GM19468 (cell line): ENCODE measurements around the gene SEBOX.

Experiments used
- ATAC-seq: cut with Tn5 transposase; IDR thresholded peaks from one replicate; pipeline ENCODE4 v1.9.1; 2021; ENCODE audit warnings: mild to moderate bottlenecking, moderate library complexity, moderate number of reproducible peaks; ENCODE audit not compliant: unreplicated experiment; ENCODE audit errors: extremely low read depth

The SEBOX gene

DNA sequence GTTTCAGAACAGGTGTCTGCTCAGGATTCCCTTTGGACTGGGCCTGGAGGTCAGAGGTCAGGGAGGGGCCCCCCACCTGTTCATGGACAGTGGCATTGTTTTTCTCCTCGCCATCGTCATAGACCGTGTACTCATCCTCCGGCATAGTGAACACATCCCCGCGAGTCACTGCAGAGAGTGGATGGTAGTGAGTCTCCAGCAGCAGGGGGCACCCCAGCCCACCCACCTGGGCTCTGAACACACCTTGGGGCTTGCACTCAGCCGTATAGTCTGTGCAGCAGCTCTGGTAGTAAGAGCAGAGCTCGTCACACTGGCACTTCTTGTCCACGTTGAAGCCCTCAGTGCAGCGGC, 4.7 kb upstream of the SEBOX start:
- no peak for ATAC-seq

DNA sequence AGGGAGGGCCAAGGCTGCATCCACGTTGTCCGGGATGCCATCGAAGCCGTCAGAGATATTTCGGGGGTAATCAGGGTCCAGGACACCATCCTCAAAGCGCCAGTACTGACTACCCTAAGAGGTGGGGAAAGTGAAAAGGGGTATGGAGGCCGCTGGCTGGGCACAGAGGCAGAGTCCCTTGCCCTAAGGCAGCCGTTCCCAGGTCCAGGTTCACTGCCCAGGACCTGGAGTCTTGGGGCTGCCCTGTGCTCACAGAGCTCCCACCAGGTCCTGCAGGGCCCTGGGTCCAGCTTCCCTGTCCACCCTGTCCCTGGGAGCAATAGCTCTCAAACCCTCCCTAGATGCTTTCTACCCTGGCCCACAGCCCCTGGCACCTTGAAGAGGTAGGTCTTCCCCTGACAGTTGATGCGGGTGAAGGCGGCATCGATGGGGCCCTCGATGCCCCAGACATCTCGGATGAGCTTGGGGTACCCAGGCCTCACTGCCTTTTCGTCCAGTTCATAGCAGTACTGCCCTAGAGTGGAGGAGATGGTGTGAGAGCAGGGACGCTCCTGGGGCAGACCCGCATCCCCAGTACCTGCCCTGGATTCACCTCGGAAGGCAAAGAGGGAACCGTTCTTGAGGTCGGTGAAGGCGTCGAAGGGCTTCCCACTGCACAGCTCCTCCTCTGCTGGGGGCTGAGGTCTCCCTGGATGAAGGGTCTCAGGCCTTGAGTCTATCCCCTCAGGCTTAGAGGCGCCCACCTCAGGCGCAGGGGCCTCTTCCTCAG, 4.1 kb upstream of the SEBOX start:
- no peak for ATAC-seq

DNA sequence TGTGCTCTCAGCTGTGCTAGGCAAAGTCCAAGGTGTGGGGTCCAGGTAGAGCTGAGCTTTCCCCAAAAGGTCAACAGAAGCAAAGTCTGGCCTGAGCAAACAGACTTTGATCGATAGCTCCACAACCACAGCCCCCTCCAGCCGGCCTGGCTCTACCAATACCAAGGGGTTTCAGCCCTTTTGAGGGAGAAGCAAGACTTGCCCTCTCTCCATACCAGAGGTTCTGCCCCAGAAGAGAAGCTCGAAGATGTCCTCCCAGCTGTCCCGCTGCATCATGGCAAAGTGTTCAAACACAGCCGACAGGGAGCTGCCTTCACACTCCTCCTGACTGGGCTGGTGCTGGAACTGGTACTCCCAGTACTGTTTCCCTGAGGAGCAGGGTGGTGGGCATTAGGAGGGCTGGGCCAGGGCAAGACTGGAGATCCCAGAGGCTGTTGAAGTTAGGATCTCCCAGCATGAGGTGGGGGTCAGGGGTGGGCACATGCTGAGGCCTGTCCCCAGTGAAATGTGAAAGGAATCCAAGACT, 3.4 kb upstream of the SEBOX start:
- ATAC-seq = no peak

GRCh38 chr17:28367641-28368305, 2.8 kb upstream of the SEBOX start:
- ATAC-seq = no peak

- ATAC-seq = no peak
These were observed 1.6 kb upstream of the SEBOX start for GRCh38 chr17:28366605-28367004.

- no peak for ATAC-seq
These were observed 488 bp upstream of the SEBOX start for GRCh38 chr17:28365487-28365886.

DNA sequence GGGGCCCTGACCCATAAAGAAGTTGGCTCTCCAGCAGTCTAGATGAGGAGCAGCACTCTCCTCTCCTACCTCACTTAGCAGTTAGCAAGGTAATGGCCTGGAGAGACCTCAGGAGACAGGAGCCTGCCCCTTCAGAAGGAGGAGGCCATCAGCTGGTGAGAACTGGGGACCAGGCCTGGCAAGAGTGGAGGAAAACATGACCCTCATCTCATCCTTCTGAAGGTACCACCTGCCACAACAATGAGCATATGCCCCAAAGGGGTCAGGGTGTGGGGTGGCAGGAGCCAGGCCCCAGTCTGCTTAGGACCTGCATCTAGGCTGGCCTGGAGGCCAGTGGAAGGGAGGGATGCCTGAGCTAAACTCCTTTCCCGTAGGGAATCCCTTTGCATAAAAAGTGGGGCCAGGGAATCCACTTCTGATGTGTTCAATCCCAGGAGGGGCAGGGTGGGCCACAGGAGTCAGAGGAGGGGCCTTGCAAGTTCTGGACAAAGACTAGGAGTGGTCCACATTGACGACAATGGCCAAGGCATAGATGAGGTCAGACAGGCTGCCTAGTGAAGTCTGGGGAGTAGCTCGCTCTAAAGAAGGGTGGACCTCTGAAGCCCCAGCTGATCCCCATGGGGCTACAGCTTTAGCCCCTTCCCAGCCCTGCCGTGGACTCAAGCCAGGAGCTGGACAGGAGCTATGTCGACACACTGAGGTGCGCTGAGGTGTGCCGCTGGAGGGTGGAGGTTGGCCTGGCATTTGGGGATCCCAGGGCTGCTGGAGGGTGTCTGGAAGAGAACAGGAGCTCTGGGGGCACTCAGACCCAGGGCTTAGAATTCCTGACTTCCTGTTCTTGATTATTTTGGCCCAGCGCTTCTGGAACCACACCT, 986 bp downstream of the SEBOX start:
- ATAC-seq = no peak

- ATAC-seq = no peak
These were observed 1.8 kb downstream of the SEBOX start for GRCh38 chr17:28363186-28363585.

DNA sequence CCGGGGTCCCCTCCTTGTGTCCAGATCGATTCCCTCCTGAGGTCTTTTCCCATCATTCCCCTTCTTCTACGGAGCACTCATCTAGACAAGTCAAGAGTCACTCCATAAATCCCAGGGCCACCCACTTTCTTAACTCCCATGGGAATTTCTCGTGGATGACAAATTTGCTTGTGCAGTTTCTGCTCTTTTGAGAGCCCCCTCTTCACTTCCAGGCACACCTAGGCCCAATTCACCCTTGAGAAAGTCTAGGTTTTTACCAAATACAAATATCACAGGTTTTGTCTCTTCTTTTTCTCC, 7.2 kb downstream of the SEBOX start:
- no peak for ATAC-seq

GRCh38 chr17:28357061-28357900, 7.7 kb downstream of the SEBOX start, which contains the start of gene POLDIP2:
Gene POLDIP2 (minus strand): TSS chr17:28357527. CDS start chr17:28357448, 79 bp downstream.
- peak; percentile 88 for ATAC-seq

GRCh38 chr17:28350271-28350670, 14.7 kb downstream of the SEBOX start:
- no peak for ATAC-seq

DNA sequence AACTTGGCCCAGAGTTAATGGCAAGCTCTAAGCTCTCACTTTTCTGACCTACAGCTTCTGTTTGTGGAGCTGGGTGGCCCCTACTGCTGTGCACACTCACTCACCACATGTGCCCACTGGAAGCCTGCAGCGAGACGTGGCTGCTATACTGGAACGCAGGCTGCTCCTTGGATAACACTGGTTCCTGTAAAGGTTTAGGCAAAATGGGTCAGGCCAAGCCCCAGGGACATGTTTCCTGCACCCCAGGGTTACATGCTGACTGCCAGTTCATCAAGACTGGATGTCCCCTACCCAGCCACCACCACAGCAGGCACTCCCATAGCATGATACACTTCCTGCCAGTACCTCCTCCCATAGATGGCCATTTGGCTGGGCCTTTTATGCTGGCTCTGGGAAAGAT, 16.0 kb downstream of the SEBOX start:
- ATAC-seq = no peak

DNA sequence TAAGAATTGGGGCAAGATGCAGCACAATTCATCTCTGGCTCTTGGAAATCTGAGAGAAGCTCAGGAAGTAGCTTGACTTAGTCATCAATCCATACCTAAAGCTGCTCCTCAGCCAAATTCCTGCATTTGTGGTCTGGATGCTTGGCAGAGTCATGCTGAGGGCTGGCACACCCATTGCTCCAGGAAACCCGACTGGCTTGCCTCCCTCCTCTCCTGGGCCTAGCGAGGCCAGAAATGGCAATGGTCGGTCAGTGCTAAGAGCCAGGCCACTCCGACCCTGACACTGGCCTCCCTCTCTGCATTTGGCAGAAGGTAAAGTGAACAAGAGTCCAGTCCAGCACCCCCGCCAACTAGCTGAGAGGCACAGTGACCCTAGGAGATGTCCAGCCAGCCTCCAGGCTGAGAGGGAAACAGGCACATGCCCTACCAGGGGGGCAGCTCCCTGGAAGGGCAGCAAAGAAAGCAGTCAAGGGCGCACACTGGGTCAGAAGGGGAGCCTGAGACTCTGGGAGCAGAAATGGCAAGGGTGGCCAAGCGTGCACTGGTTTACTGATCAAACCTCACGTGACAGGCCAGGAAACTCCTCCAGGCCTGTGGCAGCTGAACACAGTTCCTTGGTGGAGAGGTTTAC, 17.6 kb downstream of the SEBOX start:
- ATAC-seq = no peak

- no peak for ATAC-seq
These were observed 18.2 kb downstream of the SEBOX start for GRCh38 chr17:28346746-28347246.

- ATAC-seq = no peak
These were observed 18.8 kb downstream of the SEBOX start for GRCh38 chr17:28346199-28346580.

DNA sequence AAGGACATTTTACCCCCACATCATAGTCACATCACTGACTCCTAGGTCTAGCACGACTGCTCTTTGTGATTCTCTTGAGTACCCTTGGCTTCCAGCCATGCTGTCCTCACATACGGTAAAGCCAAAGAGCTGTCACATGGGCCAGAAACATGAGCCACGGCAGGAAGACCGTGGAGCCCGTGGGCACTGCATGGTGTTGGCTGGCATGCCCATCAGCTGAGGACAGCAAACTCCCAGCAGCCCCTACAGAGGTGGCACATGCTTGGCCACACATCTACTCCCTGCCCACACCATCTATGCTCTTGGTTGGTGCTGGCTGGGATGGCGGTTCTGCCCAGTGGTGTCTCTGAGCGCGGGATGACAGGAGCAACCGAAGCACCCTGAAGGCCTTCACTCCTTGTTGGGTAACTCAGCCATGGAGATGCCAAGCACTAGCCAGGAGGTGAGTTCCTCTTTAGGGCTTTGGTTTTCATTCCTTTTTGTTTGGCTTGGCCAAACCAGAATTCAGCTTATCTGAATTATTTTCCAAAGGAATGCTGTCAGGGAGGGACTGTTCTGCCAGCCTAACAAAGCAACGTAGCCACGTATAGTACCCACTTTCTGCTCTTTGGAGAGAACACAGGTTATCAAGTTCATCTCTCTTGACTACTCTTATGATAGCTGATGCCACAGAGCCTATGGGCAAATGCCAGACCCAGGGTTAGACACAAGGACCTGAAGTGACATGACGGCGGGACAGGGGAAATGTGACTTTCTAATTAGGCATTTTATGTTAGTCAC, 19.4 kb downstream of the SEBOX start:
- ATAC-seq = no peak

DNA sequence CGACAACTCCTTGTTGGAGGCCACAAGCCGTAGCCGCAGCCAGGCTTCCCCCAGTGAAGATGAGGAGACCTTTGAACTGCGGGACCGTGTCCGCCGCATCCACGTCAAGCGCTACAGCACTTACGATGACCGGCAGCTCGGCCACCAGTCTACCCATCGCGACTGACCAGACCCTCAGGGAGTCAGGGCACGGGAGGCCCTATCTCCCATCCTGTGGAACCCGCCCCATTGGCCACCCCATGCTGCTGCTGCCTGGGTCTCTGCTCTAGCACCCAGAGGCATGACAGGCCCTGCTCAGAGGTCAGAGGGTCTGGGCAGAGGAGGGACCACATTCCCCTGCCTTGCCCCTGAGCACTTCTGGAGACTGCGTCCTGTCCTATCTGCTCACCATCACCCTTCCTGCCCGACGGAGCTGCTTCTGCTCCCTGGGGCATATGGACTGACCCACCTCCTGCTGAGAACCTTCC, 20.5 kb downstream of the SEBOX start:
- no peak for ATAC-seq

DNA sequence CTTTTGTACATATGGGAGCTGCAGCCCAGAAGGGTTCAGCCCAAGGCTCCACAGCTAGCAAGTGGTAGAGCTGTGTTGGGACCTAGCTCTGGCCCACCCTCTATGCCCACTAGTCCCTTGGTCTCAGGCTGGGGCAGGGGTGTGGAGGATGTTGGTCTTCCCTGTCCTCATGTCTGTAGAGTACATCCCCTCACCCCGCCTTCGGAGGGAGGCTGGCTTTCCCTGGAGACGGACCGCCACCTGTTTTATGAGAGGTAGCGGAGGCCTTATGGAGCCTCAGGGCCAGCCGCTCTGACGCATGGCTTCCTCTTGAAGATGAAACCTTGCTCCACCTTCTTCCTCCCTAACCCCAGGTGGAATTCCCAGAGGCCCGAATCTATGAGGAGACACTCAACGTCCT, 21.0 kb downstream of the SEBOX start:
- ATAC-seq = no peak
